Measurements from ENCODE around the gene GMDS. TPM values are rescaled to one million over a fixed set of nuclear protein-coding genes. Genes with fewer than 3 reads are reported as not detected.

The GMDS gene
- total RNA-seq, 4 donors from 2014 or later, result 9.5 to 32.8 (median 22.4) TPM

GRCh38 chr6:1622220-1622850 lies 623.1 kb downstream of the GMDS start:
- Histone ChIP-seq H3K4me1 (peaks cover 7 to 26% of the 10 kb centered on the region in 2 donors), H3K27me3 (peaks cover 14% of the 10 kb centered on the region), H3K27ac (no peak overlapping the region), H3K4me3 (replicated peaks in 1 of 3) (no peak overlapping the region), H3K9me3 (no peaks in the 10 kb centered on the region), H3K36me3 (no peaks in the 10 kb centered on the region)
- DNase-seq, result no peak
- TF ChIP-seq CTCF (IDR thresholded peaks at IDR 0.05), result no peak
- TF ChIP-seq POLR2A (IDR thresholded peaks at IDR 0.05), result no peak
- 89 to 92% methylated on average over 13 to 15 of the region's 15 CpGs for WGBS, 2 donors
- intact Hi-C loops (cut with DNase I), result no loop called here

GRCh38 chr6:1621070-1621701 lies 624.2 kb downstream of the GMDS start:
- Histone ChIP-seq H3K27me3 (peaks cover 14% of the 10 kb centered on the region), H3K4me3 (replicated peaks in 1 of 3) (no peak overlapping the region), H3K36me3 (no peaks in the 10 kb centered on the region), H3K4me1 (peaks cover 7 to 26% of the 10 kb centered on the region in 2 donors), H3K27ac (no peak overlapping the region), H3K9me3 (no peaks in the 10 kb centered on the region)
- TF ChIP-seq POLR2A (IDR thresholded peaks at IDR 0.05), result no peak
- no peak for TF ChIP-seq CTCF (IDR thresholded peaks at IDR 0.05)
- no peak for DNase-seq
- WGBS, 2 donors, result 95 to 96% methylated on average over 26 to 29 of the region's 30 CpGs
- intact Hi-C loops (cut with DNase I), result no loop called here

GRCh38 chr6:1620504-1621069 lies 624.8 kb downstream of the GMDS start:
- intact Hi-C loops (cut with DNase I), result no loop called here
- peak overlapping the region in 1 of 3 donors; percentile 49 for H3K27ac ChIP-seq

GRCh38 chr6:1619673-1620503 lies 625.5 kb downstream of the GMDS start:
- H3K27ac ChIP-seq, result peak overlapping the region in 2 of 3 donors; percentile 46 to 49
- peak overlapping the region in 1 of 3 donors; percentile 14 for H3K4me3 ChIP-seq (replicated peaks in 1 of 3)
- no peaks in the 10 kb centered on the region for H3K9me3 ChIP-seq
- no peaks in the 10 kb centered on the region for H3K36me3 ChIP-seq
- no peak for TF ChIP-seq CTCF (IDR thresholded peaks at IDR 0.05)
- no peak for TF ChIP-seq POLR2A (IDR thresholded peaks at IDR 0.05)
- H3K4me1 ChIP-seq, result peaks cover 6 to 26% of the 10 kb centered on the region in 2 donors
- intact Hi-C loops (cut with DNase I), result no loop called here
- WGBS, 2 donors, result 18 to 30% methylated on average over 19 to 20 of the region's 83 CpGs
- peak; percentile 31 to 37 for DNase-seq
- peaks cover 19% of the 10 kb centered on the region for H3K27me3 ChIP-seq

More at GRCh38 chr6:1620504-1621069, 624.8 kb downstream of the GMDS start:
- no peak for TF ChIP-seq POLR2A (IDR thresholded peaks at IDR 0.05)
- peaks cover 14% of the 10 kb centered on the region for H3K27me3 ChIP-seq
- no peaks in the 10 kb centered on the region for H3K9me3 ChIP-seq
- H3K4me1 ChIP-seq, result peaks cover 7 to 26% of the 10 kb centered on the region in 2 donors
- no peak overlapping the region for H3K4me3 ChIP-seq (replicated peaks in 1 of 3)
- DNase-seq, result no peak
- H3K36me3 ChIP-seq, result no peaks in the 10 kb centered on the region
- 70 to 78% methylated on average over 25 to 26 of the region's 50 CpGs for WGBS, 2 donors

- no peak for DNase-seq
- intact Hi-C loops (cut with DNase I), result no loop called here
- peaks cover 24% of the 10 kb centered on the region for H3K27me3 ChIP-seq
- TF ChIP-seq POLR2A (IDR thresholded peaks at IDR 0.05) (no peak), CTCF (IDR thresholded peaks at IDR 0.05) (no peak)
- WGBS, 2 donors, result 51% methylated on average over 17 to 22 of the region's 40 CpGs
- H3K36me3 ChIP-seq, result no peaks in the 10 kb centered on the region
- peak overlapping the region; percentile 22 to 49 (median 46) for H3K27ac ChIP-seq
- no peaks in the 10 kb centered on the region for H3K9me3 ChIP-seq
- H3K4me3 ChIP-seq (replicated peaks in 1 of 3), result peak overlapping the region in 1 of 3 donors; percentile 14
- peaks cover 5 to 27% of the 10 kb centered on the region in 2 donors for H3K4me1 ChIP-seq
Observed at GRCh38 chr6:1619098-1619672, 626.2 kb downstream of the GMDS start.
